ENCODE measurements around the gene CDH4.
"Not testable (repeated sequence)": the region's sequence is repeated elsewhere in the genome, so short reads cannot be mapped to it uniquely, and the experiment has no call there.

Gene CDH4

DNA sequence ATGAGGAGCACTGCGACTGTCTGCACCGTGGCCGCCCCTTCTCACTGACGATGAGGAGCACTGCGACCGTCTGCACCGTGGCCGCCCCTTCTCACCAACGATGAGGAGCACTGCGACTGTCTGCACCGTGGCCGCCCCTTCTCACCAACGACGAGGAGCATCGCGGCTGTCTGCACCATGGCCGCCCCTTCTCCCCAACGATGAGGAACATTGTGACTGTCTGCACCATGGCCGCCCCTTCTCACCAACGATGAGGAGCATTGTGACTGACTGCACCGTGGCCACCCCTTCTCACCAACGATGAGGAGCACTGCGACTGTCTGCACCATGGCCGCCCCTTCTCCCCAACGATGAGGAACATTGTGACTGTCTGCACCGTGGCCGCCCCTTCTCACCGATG, 696.0 kb downstream of the CDH4 start:
- not testable (repeated sequence) for DNase-seq

GRCh38 chr20:61948586-61949362, 696.7 kb downstream of the CDH4 start:
- DNase-seq, result no peak

DNA sequence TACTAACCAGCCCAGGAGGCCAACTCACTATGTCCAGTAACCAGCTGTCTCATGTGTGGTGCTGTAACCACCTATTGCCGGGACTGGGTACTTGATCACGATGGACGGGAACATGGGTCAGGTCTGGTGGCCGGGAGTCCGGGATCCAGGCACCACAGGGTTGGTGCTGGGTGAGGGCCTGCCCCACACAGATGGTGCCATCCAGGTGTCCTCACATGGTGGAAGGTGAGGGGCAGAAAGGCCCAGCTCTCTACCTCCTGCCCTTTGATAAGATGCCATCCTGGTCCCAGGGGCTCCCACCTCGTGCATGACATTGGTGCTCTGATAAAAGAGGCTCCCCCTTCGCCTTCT, 697.3 kb downstream of the CDH4 start:
- DNase-seq, result no peak

DNA sequence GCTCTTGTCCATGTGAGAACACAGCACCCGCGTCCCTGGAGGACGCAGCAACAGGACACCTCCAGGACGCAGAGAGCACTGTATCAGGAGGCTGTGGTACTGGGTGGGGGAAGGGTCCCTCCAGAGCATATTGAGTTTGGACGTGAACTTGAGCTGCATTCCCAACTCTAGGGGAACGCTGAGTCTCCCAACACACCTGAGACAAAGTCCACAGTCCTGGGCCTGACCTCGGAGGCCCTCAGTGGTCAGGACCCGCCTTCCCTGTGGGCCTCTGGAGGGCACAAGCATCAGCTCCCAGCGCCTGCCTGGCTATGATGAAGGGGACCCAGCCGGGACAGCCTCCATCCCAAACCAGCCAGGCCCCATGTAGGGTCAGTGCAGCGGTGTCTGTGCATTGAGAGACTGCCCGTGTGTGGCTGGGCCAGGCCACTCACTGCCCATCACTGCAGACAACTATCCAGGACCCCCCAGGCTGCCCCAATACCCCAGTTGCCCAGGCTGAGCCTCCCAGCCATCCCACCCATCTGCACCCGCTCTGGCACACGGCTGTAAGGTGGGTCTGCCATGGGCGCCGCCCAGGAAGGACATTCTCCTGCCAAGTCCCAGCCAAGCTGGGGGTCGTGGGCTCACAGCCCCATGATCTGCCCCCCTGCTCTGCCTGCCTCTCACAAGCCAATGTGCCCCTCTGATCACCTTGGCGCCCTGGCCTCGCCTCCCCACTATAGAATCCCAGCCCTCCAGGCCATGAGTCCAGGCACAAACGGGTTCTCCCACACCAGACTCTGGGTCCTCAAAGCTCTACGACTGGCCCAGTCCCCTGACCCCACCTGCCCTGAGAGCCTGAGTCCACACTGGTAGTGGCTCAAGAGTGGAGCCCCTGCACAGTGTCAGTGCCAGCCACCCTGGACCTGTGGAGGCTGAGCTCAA, 697.9 kb downstream of the CDH4 start:
- no peak for DNase-seq

- DNase-seq, result no peak
These were observed 698.6 kb downstream of the CDH4 start for GRCh38 chr20:61950641-61951071.

DNA sequence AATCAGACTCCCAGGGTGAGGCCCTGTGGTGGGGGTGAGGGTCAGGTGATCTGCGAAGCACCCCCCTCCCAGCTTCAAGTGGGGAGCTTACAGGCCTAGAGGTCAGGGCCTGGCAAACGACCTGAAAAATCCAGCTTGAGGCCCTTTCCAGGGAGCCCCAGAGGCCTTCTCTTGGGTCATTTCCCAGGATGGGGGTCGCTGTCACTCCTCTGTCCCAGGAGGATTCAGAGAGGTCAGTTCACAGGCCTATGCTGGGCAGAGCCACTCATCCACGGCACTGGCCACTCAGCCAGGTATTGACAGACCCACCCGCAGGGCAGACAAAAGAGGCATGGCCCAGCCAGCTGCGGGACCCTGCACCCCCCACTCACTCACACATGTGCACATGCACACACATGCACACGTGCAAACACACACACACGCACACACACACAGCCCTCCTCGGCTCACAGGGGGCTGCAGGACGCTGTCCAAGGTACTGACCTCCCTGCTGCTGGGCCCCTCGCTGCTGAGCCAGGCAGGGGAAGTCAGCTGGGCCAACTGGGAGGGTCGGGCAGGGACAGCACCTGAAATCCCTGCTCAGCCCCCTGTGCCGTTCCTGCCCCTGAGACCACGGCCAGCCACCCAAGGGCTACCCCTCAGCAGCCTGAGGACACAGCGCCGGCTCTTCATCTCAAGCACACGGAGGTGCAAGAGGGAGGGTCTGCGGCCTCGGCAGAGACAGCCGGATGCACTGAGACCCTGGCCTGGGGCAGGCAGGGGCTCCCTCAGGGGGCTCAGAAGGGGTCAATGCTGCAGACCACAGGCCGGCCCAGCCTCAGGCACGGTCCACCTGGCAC, 699.9 kb downstream of the CDH4 start:
- no peak for DNase-seq

DNA sequence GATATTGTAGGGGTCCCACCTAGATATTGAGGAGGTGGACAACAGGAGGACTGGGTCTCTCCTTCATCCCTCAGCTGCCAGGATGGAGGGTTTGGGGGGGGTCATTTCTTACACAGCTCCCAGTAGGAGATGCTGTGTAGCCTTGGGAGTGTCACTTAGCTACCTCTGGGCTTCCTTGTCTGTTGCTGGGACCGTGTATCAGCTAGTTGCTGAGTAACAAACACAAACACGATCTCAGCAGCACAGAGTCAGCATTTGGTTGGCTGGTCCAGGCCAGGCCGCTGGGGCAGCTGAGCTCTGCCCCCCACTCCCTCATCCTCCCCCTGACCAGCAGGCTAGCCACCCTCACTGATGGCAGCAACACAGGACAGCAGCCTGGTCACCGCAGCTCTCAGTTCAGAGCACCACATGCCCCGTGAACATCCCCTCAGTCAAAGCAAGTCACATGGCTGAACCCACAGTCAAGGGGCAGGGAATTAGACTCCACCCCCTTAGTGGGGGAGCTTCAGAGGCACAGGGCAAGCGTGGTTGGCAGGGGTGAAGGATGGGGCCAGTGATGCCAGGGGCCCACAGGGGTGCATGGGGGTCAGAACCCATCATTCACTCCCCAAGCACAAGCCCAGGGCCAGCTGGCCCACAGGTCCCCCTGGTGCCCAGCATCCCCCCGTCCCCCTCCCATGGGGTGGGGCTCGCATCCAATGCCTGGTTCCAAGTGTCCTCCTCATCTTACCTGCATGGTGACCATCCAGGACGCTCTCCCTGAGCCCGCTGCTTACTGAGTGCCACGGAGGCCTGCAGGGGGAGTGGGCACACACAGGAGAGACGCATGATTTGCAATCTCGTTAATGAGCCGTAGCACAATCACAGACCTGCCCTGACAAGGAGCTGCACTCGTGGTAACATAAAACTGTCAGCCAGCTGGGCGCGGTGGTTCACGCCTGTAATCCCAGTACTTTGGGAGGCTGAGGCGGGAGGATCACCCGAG, 701.3 kb downstream of the CDH4 start:
- DNase-seq, result no peak

DNA sequence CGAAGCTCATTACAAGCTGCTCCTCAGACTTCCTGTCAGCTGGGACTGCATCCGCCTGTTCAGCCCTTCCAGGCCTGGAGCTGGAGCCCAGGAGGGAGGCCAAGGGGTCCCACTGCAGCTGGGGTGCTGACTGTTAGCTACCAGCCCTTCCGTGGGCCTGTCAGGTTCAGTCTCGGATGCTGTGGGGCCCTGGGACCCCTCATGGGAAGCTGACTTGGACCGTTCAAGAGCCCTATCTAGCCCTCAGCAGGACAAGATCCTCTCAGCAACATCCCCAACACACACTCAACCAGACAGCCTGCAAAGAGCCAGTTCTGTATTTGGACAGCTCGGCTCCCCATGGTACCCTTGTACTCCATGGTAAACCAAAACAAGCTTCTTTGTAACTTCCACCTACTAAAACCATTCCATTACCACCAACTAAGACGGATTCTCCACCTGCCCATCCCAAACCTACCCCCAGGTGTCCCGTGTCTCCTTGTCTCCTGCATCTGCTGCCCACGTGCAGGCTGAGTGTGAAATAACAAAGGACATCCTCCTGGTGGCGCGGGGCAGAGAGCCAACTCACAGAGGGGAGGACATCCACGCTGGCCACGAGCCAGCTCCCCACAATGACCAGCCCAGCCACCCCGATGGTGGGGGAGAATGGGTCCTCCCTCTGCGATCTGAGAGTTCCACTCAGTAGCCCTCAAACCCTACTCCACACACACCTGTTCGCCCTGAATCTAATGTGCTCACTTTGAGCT, 702.4 kb downstream of the CDH4 start:
- no peak for DNase-seq

GRCh38 chr20:61955668-61956395, 703.8 kb downstream of the CDH4 start:
- no peak for DNase-seq

DNA sequence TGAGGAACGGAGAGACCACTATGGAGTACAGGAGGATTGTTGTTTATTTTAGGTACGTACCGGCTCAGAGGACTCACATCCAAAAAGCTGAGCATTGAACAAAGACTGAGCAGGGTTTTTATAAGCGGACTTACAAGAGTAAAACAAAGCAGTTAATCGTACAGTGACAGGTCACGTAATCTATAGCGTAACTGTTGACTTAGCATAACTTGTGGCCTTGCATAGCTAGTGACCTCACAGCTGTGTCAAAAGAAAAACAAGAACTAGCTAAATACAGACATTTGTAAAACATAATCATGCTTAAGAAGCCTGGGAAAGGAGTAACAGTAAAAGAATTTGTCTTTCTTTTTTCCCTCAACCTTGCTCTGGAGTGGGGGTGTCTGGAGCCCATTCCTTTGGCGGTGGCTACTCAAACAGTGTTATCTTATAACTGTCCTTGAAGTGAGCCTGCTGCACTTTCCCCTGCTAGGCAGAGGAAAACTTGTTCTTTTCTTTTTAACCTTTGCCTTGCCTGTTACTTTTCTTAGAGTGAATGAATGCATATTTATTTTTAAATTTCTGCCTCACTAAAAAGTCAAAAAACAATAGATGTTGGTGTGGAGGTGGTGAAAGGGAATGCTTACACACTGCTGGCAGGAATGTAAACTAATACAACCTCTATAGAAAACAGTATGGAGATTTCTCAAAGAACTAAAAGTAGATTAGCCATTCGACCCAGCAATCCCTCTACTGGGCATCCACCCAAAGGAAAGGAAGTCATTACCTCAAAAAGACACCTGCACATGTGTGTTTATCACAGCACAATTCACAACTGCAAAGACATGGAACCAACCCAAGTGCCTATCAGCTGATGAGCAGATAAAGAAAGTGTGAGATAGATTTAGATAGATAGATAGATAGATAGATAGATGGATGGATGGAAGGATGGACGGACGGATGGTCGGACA, 704.6 kb downstream of the CDH4 start:
- DNase-seq, result no peak

GRCh38 chr20:61957961-61958715, 706.1 kb downstream of the CDH4 start:
- DNase-seq, result no peak

GRCh38 chr20:61958773-61959700, 707.0 kb downstream of the CDH4 start:
- DNase-seq, result no peak

- no peak for DNase-seq
These were observed 708.8 kb downstream of the CDH4 start for GRCh38 chr20:61960836-61961235.

GRCh38 chr20:61963149-61963548, 711.1 kb downstream of the CDH4 start:
- no peak for DNase-seq

DNA sequence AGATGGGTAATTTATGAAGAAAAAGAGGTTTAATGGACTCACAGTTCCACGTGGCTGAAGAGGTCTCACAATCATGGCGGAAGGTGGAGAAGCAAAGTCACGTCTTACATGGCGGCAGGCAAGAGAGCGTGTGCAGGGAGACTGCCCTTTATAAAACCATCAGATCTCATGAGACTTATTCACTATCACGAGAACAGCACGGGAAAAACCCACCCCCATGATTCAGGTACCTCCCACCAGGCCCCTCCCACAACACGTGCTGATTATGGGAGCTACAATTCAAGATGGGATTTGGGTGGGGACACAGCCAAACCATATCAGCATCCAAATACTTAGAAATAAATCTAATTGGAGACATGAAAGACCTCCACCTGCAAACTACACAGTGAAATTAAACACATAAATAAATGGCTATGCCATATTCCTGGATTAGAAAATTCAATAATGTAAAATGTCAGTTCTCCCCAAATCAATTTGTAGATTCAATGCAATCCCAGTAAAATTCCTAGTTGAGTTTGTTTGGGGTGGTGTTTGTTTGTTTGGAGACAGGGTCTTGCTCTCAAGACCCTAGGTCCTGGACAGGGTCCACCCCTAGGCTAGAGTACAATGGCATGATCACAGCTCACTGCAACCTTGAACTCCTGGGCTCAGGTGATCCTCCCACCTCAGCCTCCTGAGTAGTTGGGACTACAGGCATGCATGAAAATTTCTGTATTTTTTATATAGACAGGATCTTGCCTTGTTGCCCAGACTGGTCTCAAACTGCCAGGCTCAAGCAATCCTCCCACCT, 712.0 kb downstream of the CDH4 start:
- no peak for DNase-seq
